WI38 (cell line): ENCODE results near the gene EXOC4.

ENCODE experiments used
- H3K4me3 ChIP-seq: 2 replicates; pipeline ENCODE4 v1.5.1; 2011; ENCODE audit warnings: low read depth, mild to moderate bottlenecking, control low read depth, low read length
- CTCF ChIP-seq: IDR thresholded peaks from 2 replicates; pipeline ENCODE4 v1.5.1; 2012; ENCODE audit warnings: low read depth, mild to moderate bottlenecking, control low read depth, low read length

The EXOC4 gene

GRCh38 chr7:133976140-133976539 lies 723.3 kb downstream of the EXOC4 start:
- no peak overlapping the region for H3K4me3 ChIP-seq
- no peak for TF ChIP-seq CTCF

GRCh38 chr7:133977409-133978274 lies 724.8 kb downstream of the EXOC4 start:
- TF ChIP-seq CTCF, result no peak
- H3K4me3 ChIP-seq, result no peak overlapping the region

GRCh38 chr7:133978502-133979295 lies 725.8 kb downstream of the EXOC4 start:
- H3K4me3 ChIP-seq, result no peak overlapping the region
- TF ChIP-seq CTCF, result no peak

GRCh38 chr7:133980804-133981203 lies 727.9 kb downstream of the EXOC4 start:
- TF ChIP-seq CTCF, result no peak
- H3K4me3 ChIP-seq, result no peak overlapping the region

GRCh38 chr7:133983685-133984419 lies 731.0 kb downstream of the EXOC4 start:
- TF ChIP-seq CTCF, result no peak
- H3K4me3 ChIP-seq, result no peak overlapping the region

- no peak overlapping the region for H3K4me3 ChIP-seq
- no peak for TF ChIP-seq CTCF
These were observed 732.4 kb downstream of the EXOC4 start for GRCh38 chr7:133985300-133985699.
